H9 (cell line): ENCODE results near the gene BAAT. TPM values are rescaled to one million over a fixed set of nuclear protein-coding genes. Genes with fewer than 3 reads are reported as not detected.

Experiments used
- DNase-seq: peaks from one replicate; pipeline ENCODE4 v3.0.0-alpha.2; 2017
- H2AFZ ChIP-seq: one replicate; pipeline ENCODE4 v1.6.1; 2013; ENCODE audit warnings: mild to moderate bottlenecking, low read length, control low read depth, moderate library complexity
- H2AK5ac ChIP-seq: 2 replicates; pipeline ENCODE4 v1.6.1; 2013; ENCODE audit warnings: low read length, control low read depth, mixed read lengths; ENCODE audit not compliant: insufficient read length
- H2BK120ac ChIP-seq: one replicate; pipeline ENCODE4 v1.6.1; 2013; ENCODE audit warnings: low read depth, mild to moderate bottlenecking, low read length, control low read depth, inconsistent platforms; ENCODE audit not compliant: poor library complexity, severe bottlenecking
- H2BK12ac ChIP-seq: 2 replicates; pipeline ENCODE4 v1.6.1; 2013; ENCODE audit warnings: low read length, control low read depth, mixed read lengths, low read depth; ENCODE audit not compliant: insufficient read length
- H2BK15ac ChIP-seq: 2 replicates; pipeline ENCODE4 v1.6.1; 2013; ENCODE audit warnings: low read depth, low read length, control low read depth
- H2BK20ac ChIP-seq: one replicate; pipeline ENCODE4 v1.6.1; 2013; ENCODE audit warnings: low read depth, mild to moderate bottlenecking, low read length, control low read depth, inconsistent platforms; ENCODE audit not compliant: poor library complexity, severe bottlenecking
- H2BK5ac ChIP-seq: 2 replicates; pipeline ENCODE4 v1.6.1; 2013; ENCODE audit warnings: low read length, control low read depth, mixed read lengths; ENCODE audit not compliant: insufficient read length
- H3K14ac ChIP-seq: 2 replicates; pipeline ENCODE4 v1.6.1; 2013; ENCODE audit warnings: low read length, control low read depth; ENCODE audit not compliant: insufficient read depth
- H3K18ac ChIP-seq: 2 replicates; pipeline ENCODE4 v1.6.1; 2013; ENCODE audit warnings: low read depth, mild to moderate bottlenecking, mixed read lengths, low read length, control low read depth; ENCODE audit not compliant: insufficient read length
- H3K23ac ChIP-seq: 2 replicates; pipeline ENCODE4 v1.6.1; 2013; ENCODE audit warnings: low read length, control low read depth, mixed read lengths, low read depth; ENCODE audit not compliant: insufficient read length
- H3K23me2 ChIP-seq: 2 replicates; pipeline ENCODE4 v1.6.1; 2013; ENCODE audit warnings: low read depth, mild to moderate bottlenecking, mixed read lengths, low read length, control low read depth; ENCODE audit not compliant: insufficient read length, poor library complexity, severe bottlenecking
- H3K27ac ChIP-seq: 2 replicates; pipeline ENCODE4 v1.5.1; 2013; ENCODE audit warnings: low read length, control low read depth, mixed read lengths, low read depth; ENCODE audit not compliant: insufficient read length
- H3K27me3 ChIP-seq: 2 replicates; pipeline ENCODE4 v1.6.1; 2013; ENCODE audit warnings: low read length, control low read depth, inconsistent platforms; ENCODE audit not compliant: insufficient read depth
- H3K4ac ChIP-seq: 2 replicates; pipeline ENCODE4 v1.6.1; 2013; ENCODE audit warnings: low read depth, mild to moderate bottlenecking, control low read depth, inconsistent platforms, low read length, moderate library complexity
- H3K4me1 ChIP-seq: 2 replicates; pipeline ENCODE4 v1.6.1; 2013; ENCODE audit warnings: low read length, control low read depth, inconsistent platforms; ENCODE audit not compliant: insufficient read depth
- H3K4me2 ChIP-seq: 2 replicates; pipeline ENCODE4 v1.6.1; 2013; ENCODE audit warnings: low read length, control low read depth, mixed read lengths; ENCODE audit not compliant: insufficient read length, insufficient read depth
- H3K56ac ChIP-seq: 2 replicates; pipeline ENCODE4 v1.6.1; 2013; ENCODE audit warnings: low read depth, mild to moderate bottlenecking, mixed read lengths, low read length, control low read depth; ENCODE audit not compliant: insufficient read length
- H3K79me1 ChIP-seq: 2 replicates; pipeline ENCODE4 v1.6.1; 2013; ENCODE audit warnings: low read depth, mild to moderate bottlenecking, moderate library complexity, low read length, control low read depth, inconsistent platforms; ENCODE audit not compliant: insufficient read depth, poor library complexity, severe bottlenecking
- H3K79me2 ChIP-seq: 2 replicates; pipeline ENCODE4 v1.6.1; 2013; ENCODE audit warnings: low read length, control low read depth, inconsistent platforms; ENCODE audit not compliant: insufficient read depth
- H3K9ac ChIP-seq: 2 replicates; pipeline ENCODE4 v1.6.1; 2013; ENCODE audit warnings: low read length, control low read depth, mixed read lengths; ENCODE audit not compliant: insufficient read length; ENCODE audit errors: extremely low read depth
- H3K9me3 ChIP-seq: one replicate; pipeline ENCODE4 v1.6.1; 2013; ENCODE audit warnings: low read depth, low read length, inconsistent platforms; ENCODE audit not compliant: control insufficient read depth
- H3T11ph ChIP-seq: one replicate; pipeline ENCODE4 v1.6.1; 2013; ENCODE audit warnings: mild to moderate bottlenecking, low read length, control low read depth, inconsistent platforms
- H4K20me1 ChIP-seq: one replicate; pipeline ENCODE4 v1.6.1; 2013; ENCODE audit not compliant: control insufficient read depth, insufficient read length, insufficient read depth
- H4K5ac ChIP-seq: 2 replicates; pipeline ENCODE4 v1.6.1; 2013; ENCODE audit warnings: low read depth, mild to moderate bottlenecking, mixed read lengths, low read length, control low read depth; ENCODE audit not compliant: insufficient read length
- H4K8ac ChIP-seq: replicated peaks from 2 replicates; pipeline ENCODE4 v1.6.1; 2013; ENCODE audit warnings: low read length, control low read depth, mixed read lengths, low read depth; ENCODE audit not compliant: insufficient read length
- H4K91ac ChIP-seq: 2 replicates; pipeline ENCODE4 v1.6.1; 2013; ENCODE audit warnings: low read depth, mild to moderate bottlenecking, moderate library complexity, mixed read lengths, low read length, control low read depth; ENCODE audit not compliant: insufficient read length
- H3K27ac Mint-ChIP-seq, 3 experiments: 2 replicates in 2 of 3; 3 replicates in 1 of 3; pipeline ENCODE4 v1.8.0; 2020 to 2021; ENCODE audit warnings: mixed read lengths in 3 of 3, mild to moderate bottlenecking in 1 of 3, moderate library complexity in 1 of 3
- H3K27me3 Mint-ChIP-seq: 2 replicates; pipeline ENCODE4 v1.8.0; 2021; ENCODE audit warnings: low read depth, mild to moderate bottlenecking, moderate library complexity, mixed read lengths
- H3K36me3 Mint-ChIP-seq, 3 experiments: 2 replicates in 2 of 3; 3 replicates in 1 of 3; pipeline ENCODE4 v1.8.0; 2020 to 2021; ENCODE audit warnings: low read depth in 3 of 3, mixed read lengths in 3 of 3; ENCODE audit not compliant: insufficient read depth in 1 of 3
- H3K4me1 Mint-ChIP-seq, 2 experiments: 2 replicates each; pipeline ENCODE4 v1.8.0; 2020; ENCODE audit warnings: mixed read lengths in 2 of 2
- H3K4me3 Mint-ChIP-seq, 2 experiments: 2 replicates in 1 of 2; 3 replicates in 1 of 2; pipeline ENCODE4 v1.8.0; 2020 to 2021; ENCODE audit warnings: mild to moderate bottlenecking in 2 of 2, mixed read lengths in 2 of 2, moderate library complexity in 1 of 2
- H3K9me3 Mint-ChIP-seq, 2 experiments: 2 replicates in 1 of 2; 3 replicates in 1 of 2; pipeline ENCODE4 v1.8.0; 2020; ENCODE audit warnings: mild to moderate bottlenecking in 2 of 2, mixed read lengths in 2 of 2, moderate library complexity in 1 of 2
- CTCF ChIP-seq: fragments of 200-600 bp; sonication (generic); conservative IDR thresholded peaks from 3 replicates; pipeline ENCODE4 v1.8.0; 2021; ENCODE audit warnings: antibody characterized with exemption, mild to moderate bottlenecking
- WGBS: extraction: QIAGEN DNeasy Blood & Tissue Kit; methylation state at CpG from one replicate; pipeline ENCODE4 v1.1.7; 2013; ENCODE audit warnings: missing lambda C conversion rate, low lambda C conversion rate, mixed read lengths; ENCODE audit not compliant: insufficient read length; ENCODE audit errors: extremely low coverage; 5-methylcytosine and 5-hydroxymethylcytosine counted together
- total RNA-seq: library from RNA; stranded (reverse); gene quantifications from 2 replicates; pipeline ENCODE4 v1.2.1, GENCODE V29; 2021

Gene BAAT
- total RNA-seq, 1 experiment from 2014 or later: 0.09 TPM

DNA sequence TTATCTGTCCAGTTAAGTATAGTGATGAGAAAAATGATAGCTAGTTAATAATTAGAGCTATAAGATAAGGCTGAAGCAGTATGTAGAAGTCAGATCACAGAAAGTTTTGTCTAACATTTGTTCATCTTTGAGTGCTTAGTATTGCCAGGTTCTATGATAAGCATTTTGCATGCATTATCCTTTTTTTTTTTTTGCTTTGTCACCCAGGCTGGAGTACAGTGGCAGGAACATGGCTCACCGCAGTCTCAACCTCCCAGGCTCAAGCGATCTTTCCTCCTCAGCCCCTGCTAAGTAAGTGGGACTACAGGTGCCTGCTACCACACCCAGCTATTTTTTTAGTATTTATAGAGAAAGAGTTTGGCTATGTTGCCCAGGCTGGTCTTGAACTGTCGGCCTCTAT, 17.5 kb downstream of the BAAT start:
- Histone ChIP-seq H4K91ac (no peak overlapping the region), H3K23ac (no peak overlapping the region), H2BK12ac (no peak overlapping the region), H3K27me3 (no peaks in the 10 kb centered on the region), H3K27ac (no peak overlapping the region), H3K4me2 (no peak overlapping the region), H3K23me2 (no peaks in the 10 kb centered on the region), H4K5ac (no peak overlapping the region), H3K18ac (no peak overlapping the region), H2BK20ac (no peak overlapping the region), H4K20me1 (no peaks in the 10 kb centered on the region), H2BK15ac (no peak overlapping the region), H2AK5ac (no peak overlapping the region), H3K9me3 (no peaks in the 10 kb centered on the region), H3K14ac (no peak overlapping the region), H2BK5ac (no peak overlapping the region), H3K56ac (no peak overlapping the region), H3K9ac (no peak overlapping the region), H2AFZ (no peak overlapping the region), H3K79me1 (no peaks in the 10 kb centered on the region), H2BK120ac (no peak overlapping the region), H3K79me2 (no peaks in the 10 kb centered on the region), H3K4me1 (no peaks in the 10 kb centered on the region), H3T11ph (no peak overlapping the region), H3K4ac (no peak overlapping the region), H4K8ac (no peak overlapping the region)
- Mint-ChIP-seq H3K27ac (no peak overlapping the region), H3K27me3 (no peaks in the 10 kb centered on the region), H3K4me3 (no peak overlapping the region), H3K9me3 (no peaks in the 10 kb centered on the region), H3K36me3 (no peaks in the 10 kb centered on the region), H3K4me1 (peaks cover 0 to 3% of the 10 kb centered on the region in 2 experiments; a peak in 3 of 4 replicates)
- no peak for TF ChIP-seq CTCF
- no peak for DNase-seq
- WGBS: no CpG with 5 or more reads among the region's 3 CpGs
